ENCODE results near the gene KCNK1. TPM values are rescaled to one million over a fixed set of nuclear protein-coding genes. Genes with fewer than 3 reads are reported as not detected.

The KCNK1 gene
- total and polyA plus RNA-seq, 4 donors: 2.5 to 12.3 (median 4.5) TPM

DNA sequence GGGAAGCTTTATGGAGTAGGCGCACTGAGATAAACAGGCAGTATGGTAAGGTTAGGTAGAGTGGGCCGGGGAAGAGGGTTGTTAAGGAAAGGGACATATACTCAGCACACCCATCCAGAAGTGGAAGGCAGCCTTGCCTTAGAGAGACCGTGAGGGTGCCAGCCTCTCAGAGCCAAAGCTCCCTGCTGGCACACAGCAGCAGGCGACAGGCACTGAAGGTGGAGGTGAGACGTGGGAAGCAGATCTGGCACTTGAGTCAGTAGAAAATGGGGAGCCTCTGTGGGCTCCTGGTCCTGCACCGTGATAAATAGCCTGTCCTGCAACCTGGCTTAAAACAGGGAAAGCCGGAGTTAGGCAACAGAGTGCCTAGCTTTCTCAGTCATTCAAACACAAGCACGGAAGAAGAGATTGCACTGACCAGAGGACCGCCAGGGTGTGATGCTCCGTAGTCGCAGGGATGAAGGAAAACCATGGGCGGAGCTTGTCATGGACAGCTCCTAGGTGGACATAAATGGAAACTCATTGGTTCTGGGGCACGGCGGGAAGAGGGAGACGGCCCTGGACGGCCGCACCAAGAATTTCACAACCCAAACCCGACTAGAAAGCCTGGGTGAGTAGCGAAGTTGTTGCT lies 15.5 kb downstream of the KCNK1 start:
- 93% methylated on average over 19 of the region's 19 CpGs for WGBS
- Histone ChIP-seq H3K36me3 (ENCODE audit: control insufficient read depth in 4 of 4, insufficient read depth in 3 of 4, low read depth in 1 of 4, low read length in 3 of 4) (no peaks in the 10 kb centered on the region), H3K9me3 (ENCODE audit: control insufficient read depth in 4 of 4, low read length in 3 of 4) (no peaks in the 10 kb centered on the region), H3K9ac (ENCODE audit: low read depth in 1 of 2, low read length in 2 of 2) (no peak overlapping the region), H3K27ac (ENCODE audit: low read depth in 1 of 2, low read length in 2 of 2) (no peak overlapping the region), H3K27me3 (ENCODE audit: control insufficient read depth in 4 of 4, insufficient read depth in 4 of 4, low read length in 3 of 4) (no peaks in the 10 kb centered on the region), H3K4me1 (ENCODE audit: control insufficient read depth in 4 of 4, insufficient read depth in 4 of 4, low read length in 3 of 4) (no peaks in the 10 kb centered on the region), H3K4me3 (ENCODE audit: low read depth in 1 of 3, low read length in 3 of 3) (no peak overlapping the region)
- TF ChIP-seq NR2F2 (IDR thresholded peaks at IDR 0.05) (no peak), EGR1 (IDR thresholded peaks at IDR 0.05; ENCODE audit: low read depth in 2 of 2) (no peak), RXRA (IDR thresholded peaks at IDR 0.05) (no peak), YY1 (IDR thresholded peaks at IDR 0.05) (no peak), CTCF (IDR thresholded peaks at IDR 0.05; ENCODE audit: low read depth, low read length, missing input control) (no peak), HNF4A (conservative IDR thresholded peaks at IDR 0.05) (no peak), FOXA2 (IDR thresholded peaks at IDR 0.05) (no peak), GABPA (IDR thresholded peaks at IDR 0.05 in 1 of 2, conservative IDR thresholded peaks at IDR 0.05 in 1 of 2) (no peak), REST (IDR thresholded peaks at IDR 0.05) (no peak), SP1 (IDR thresholded peaks at IDR 0.05) (no peak), ATF3 (IDR thresholded peaks at IDR 0.05) (no peak), FOXA1 (IDR thresholded peaks at IDR 0.05) (no peak), RAD21 (IDR thresholded peaks at IDR 0.05) (no peak), HNF4G (IDR thresholded peaks at IDR 0.05) (no peak), TAF1 (conservative IDR thresholded peaks at IDR 0.05) (no peak), JUND (IDR thresholded peaks at IDR 0.05) (no peak)
- TF ChIP-seq, protein P1, sequence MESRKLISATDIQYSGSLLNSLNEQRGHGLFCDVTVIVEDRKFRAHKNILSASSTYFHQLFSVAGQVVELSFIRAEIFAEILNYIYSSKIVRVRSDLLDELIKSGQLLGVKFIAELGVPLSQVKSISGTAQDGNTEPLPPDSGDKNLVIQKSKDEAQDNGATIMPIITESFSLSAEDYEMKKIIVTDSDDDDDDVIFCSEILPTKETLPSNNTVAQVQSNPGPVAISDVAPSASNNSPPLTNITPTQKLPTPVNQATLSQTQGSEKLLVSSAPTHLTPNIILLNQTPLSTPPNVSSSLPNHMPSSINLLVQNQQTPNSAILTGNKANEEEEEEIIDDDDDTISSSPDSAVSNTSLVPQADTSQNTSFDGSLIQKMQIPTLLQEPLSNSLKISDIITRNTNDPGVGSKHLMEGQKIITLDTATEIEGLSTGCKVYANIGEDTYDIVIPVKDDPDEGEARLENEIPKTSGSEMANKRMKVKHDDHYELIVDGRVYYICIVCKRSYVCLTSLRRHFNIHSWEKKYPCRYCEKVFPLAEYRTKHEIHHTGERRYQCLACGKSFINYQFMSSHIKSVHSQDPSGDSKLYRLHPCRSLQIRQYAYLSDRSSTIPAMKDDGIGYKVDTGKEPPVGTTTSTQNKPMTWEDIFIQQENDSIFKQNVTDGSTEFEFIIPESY (IDR thresholded peaks at IDR 0.05): no peak
- TF ChIP-seq, protein P2, sequence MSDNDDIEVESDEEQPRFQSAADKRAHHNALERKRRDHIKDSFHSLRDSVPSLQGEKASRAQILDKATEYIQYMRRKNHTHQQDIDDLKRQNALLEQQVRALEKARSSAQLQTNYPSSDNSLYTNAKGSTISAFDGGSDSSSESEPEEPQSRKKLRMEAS (IDR thresholded peaks at IDR 0.05): no peak
- no peak for DNase-seq (ENCODE audit: low spot score)

Measured in liver (tissue), 9 donors.